Endodermal cell (in vitro differentiated cells): ENCODE results near the gene OSER1. TPM values are rescaled to one million over a fixed set of nuclear protein-coding genes. Genes with fewer than 3 reads are reported as not detected.

Experiments used
- DNase-seq: peaks from one replicate; pipeline ENCODE4 v3.0.0-alpha.2; 2017
- H3K27ac ChIP-seq: 2 replicates; pipeline ENCODE4 v1.5.1; 2013; ENCODE audit warnings: mild to moderate bottlenecking, low read depth, low read length, moderate library complexity
- H3K27me3 ChIP-seq: 2 replicates; pipeline ENCODE4 v1.6.1; 2013; ENCODE audit warnings: mild to moderate bottlenecking, low read length, moderate library complexity; ENCODE audit not compliant: insufficient read depth, control insufficient read depth, poor library complexity, severe bottlenecking
- H3K36me3 ChIP-seq: 2 replicates; pipeline ENCODE4 v1.7.0; 2013; ENCODE audit warnings: mild to moderate bottlenecking, low read length, moderate library complexity; ENCODE audit not compliant: control insufficient read depth, insufficient read depth
- H3K4me1 ChIP-seq: one replicate; pipeline ENCODE4 v1.7.0; 2013; ENCODE audit warnings: low read length; ENCODE audit not compliant: control insufficient read depth, insufficient read depth
- H3K4me3 ChIP-seq: 2 replicates; pipeline ENCODE4 v1.5.1; 2013; ENCODE audit warnings: mild to moderate bottlenecking, low read length, moderate library complexity
- H3K9ac ChIP-seq: 2 replicates; pipeline ENCODE4 v1.6.1; 2013; ENCODE audit warnings: mild to moderate bottlenecking, low read length, moderate library complexity; ENCODE audit not compliant: poor library complexity, severe bottlenecking; ENCODE audit errors: extremely low read depth
- H3K9me3 ChIP-seq: 2 replicates; pipeline ENCODE4 v1.6.1; 2013; ENCODE audit warnings: mild to moderate bottlenecking, low read length, moderate library complexity; ENCODE audit not compliant: control insufficient read depth
- H3K27ac Mint-ChIP-seq: 2 replicates; pipeline ENCODE4 v1.8.0; 2020; ENCODE audit warnings: mixed read lengths
- H3K27me3 Mint-ChIP-seq: 2 replicates; pipeline ENCODE4 v1.8.0; 2021; ENCODE audit warnings: mild to moderate bottlenecking, mixed read lengths; ENCODE audit not compliant: insufficient read depth
- H3K36me3 Mint-ChIP-seq: 2 replicates; pipeline ENCODE4 v1.8.0; 2020; ENCODE audit warnings: low read depth, mixed read lengths
- H3K4me1 Mint-ChIP-seq: 2 replicates; pipeline ENCODE4 v1.8.0; 2020; ENCODE audit warnings: mixed read lengths
- H3K4me3 Mint-ChIP-seq: 2 replicates; pipeline ENCODE4 v1.8.0; 2020; ENCODE audit warnings: mild to moderate bottlenecking, moderate library complexity, mixed read lengths
- H3K9me3 Mint-ChIP-seq: 2 replicates; pipeline ENCODE4 v1.8.0; 2020; ENCODE audit warnings: mild to moderate bottlenecking, mixed read lengths
- CTCF ChIP-seq: fragments of 200-600 bp; sonication (generic); conservative IDR thresholded peaks from 2 replicates; pipeline ENCODE4 v1.5.0; 2021; ENCODE audit warnings: antibody characterized with exemption, mild to moderate bottlenecking
- WGBS, 2 experiments: methylation state at CpG; one replicate each; pipeline versions ENCODE4 v1.1.5 to v1.1.7; 2013; ENCODE audit warnings: missing lambda C conversion rate in 2 of 2, mixed read lengths in 1 of 2; ENCODE audit not compliant: insufficient coverage in 1 of 2, insufficient read length in 1 of 2; 5-methylcytosine and 5-hydroxymethylcytosine counted together
- total RNA-seq, 2 donors: library from RNA; stranded (reverse); fragmentation: NEBNext Ultra II Directional in 1 of 2; extraction: Animal tissue kit (Norgen Biotek cat#: 25700) in 1 of 2; gene quantifications; 2 replicates in 1 of 2; 3 replicates in 1 of 2; pipeline ENCODE4 v1.2.1, GENCODE V29; 2021

The OSER1 gene
- total RNA-seq, 2 donors from 2014 or later: 34.2 to 38.7 TPM

GRCh38 chr20:44176833-44177534, 33.6 kb downstream of the OSER1 start:
- Mint-ChIP-seq H3K36me3 (no peaks in the 10 kb centered on the region), H3K27ac (no peak overlapping the region), H3K4me1 (peaks cover 15% of the 10 kb centered on the region), H3K27me3 (no peaks in the 10 kb centered on the region), H3K4me3 (no peak overlapping the region), H3K9me3 (no peaks in the 10 kb centered on the region)
- 86 to 87% methylated on average over 12 to 14 of the region's 14 CpGs for WGBS, 2 experiments
- no peak overlapping the region for H3K9ac ChIP-seq
- H3K27me3 ChIP-seq: no peaks in the 10 kb centered on the region
- no peak overlapping the region for H3K27ac ChIP-seq
- no peak overlapping the region for H3K4me3 ChIP-seq
- H3K4me1 ChIP-seq: no peaks in the 10 kb centered on the region
- no peaks in the 10 kb centered on the region for H3K36me3 ChIP-seq
- no peaks in the 10 kb centered on the region for H3K9me3 ChIP-seq
- DNase-seq: no peak
- no peak for TF ChIP-seq CTCF

- no peak for TF ChIP-seq CTCF
- Histone ChIP-seq H3K9me3 (no peaks in the 10 kb centered on the region), H3K4me3 (no peak overlapping the region), H3K27ac (no peak overlapping the region), H3K36me3 (no peaks in the 10 kb centered on the region), H3K4me1 (no peaks in the 10 kb centered on the region), H3K9ac (no peak overlapping the region), H3K27me3 (no peaks in the 10 kb centered on the region)
- Mint-ChIP-seq H3K27ac (no peak overlapping the region), H3K27me3 (no peaks in the 10 kb centered on the region), H3K4me1 (no peaks in the 10 kb centered on the region), H3K9me3 (no peaks in the 10 kb centered on the region), H3K36me3 (no peaks in the 10 kb centered on the region), H3K4me3 (no peak overlapping the region)
- 92 to 97% methylated on average over 11 to 13 of the region's 13 CpGs for WGBS, 2 experiments
- DNase-seq: no peak
Measured at GRCh38 chr20:44174996-44175765, 35.4 kb downstream of the OSER1 start.

GRCh38 chr20:44173846-44174245, 36.7 kb downstream of the OSER1 start:
- Histone ChIP-seq H3K9me3 (no peaks in the 10 kb centered on the region), H3K4me3 (no peak overlapping the region), H3K27me3 (no peaks in the 10 kb centered on the region), H3K4me1 (no peaks in the 10 kb centered on the region), H3K36me3 (no peaks in the 10 kb centered on the region), H3K27ac (no peak overlapping the region), H3K9ac (no peak overlapping the region)
- peaks cover under 1% of the 10 kb centered on the region for H3K27me3 Mint-ChIP-seq
- no peak overlapping the region for H3K27ac Mint-ChIP-seq
- H3K4me1 Mint-ChIP-seq: no peaks in the 10 kb centered on the region
- no peak for DNase-seq
- H3K9me3 Mint-ChIP-seq: peaks cover under 1% of the 10 kb centered on the region
- no peak overlapping the region for H3K4me3 Mint-ChIP-seq
- 91 to 93% methylated on average over 7 to 8 of the region's 8 CpGs for WGBS, 2 experiments
- no peak for TF ChIP-seq CTCF
- H3K36me3 Mint-ChIP-seq: no peaks in the 10 kb centered on the region
